ENCODE data around the gene EIF3A. TPM values are rescaled to one million over a fixed set of nuclear protein-coding genes. Genes with fewer than 3 reads are reported as not detected.

EIF3A gene
- total RNA-seq, 1 experiment from 2014 or later = 214 TPM

DNA sequence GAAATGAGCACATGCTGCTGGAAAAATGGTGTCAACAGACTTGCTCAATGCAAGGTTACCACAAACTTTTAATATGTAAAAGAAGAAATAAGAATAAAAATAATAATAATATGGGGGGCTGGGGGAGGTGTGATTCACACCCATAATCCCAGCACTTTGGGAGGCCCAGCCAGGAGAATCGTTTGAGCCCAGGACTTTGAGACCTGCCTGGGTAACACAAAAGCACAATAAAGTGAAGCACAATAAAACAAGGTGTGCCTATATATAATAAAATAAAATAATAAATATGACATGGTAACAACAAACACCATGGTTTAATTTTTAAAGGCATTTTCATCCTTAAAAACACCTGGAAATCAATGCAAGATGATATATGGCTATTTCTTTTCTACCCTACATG is 25.1 kb downstream of the EIF3A start:
- Histone ChIP-seq H3K9me3 (ENCODE audit: control insufficient read depth, insufficient read depth, low read depth, low read length) (no peaks in the 10 kb centered on the region), H3K4me1 (ENCODE audit: control insufficient read depth, insufficient read depth, low read length) (no peaks in the 10 kb centered on the region), H3K27ac (ENCODE audit: low read length) (no peak overlapping the region), H3K27me3 (ENCODE audit: control insufficient read depth, insufficient read depth, low read length) (no peaks in the 10 kb centered on the region), H3K36me3 (ENCODE audit: control insufficient read depth, insufficient read depth, low read length) (peaks cover 74% of the 10 kb centered on the region), H3K4me3 (ENCODE audit: low read depth in 2 of 2, low read length in 2 of 2) (no peak overlapping the region)
- intact Hi-C loops (cut with micrococcal nuclease; ENCODE audit: unreplicated experiment) (no loop called here), in situ Hi-C loops (cut with HindIII; ENCODE audit: low pct_unique_long_range_greater_than_20kb, low sequenced_read_pairs) (no loop called here)
- ChIA-PET CTCF (no interaction called here), POLR2A (no interaction called here)
- ATAC-seq (no peak), DNase-seq (ENCODE audit: low read depth, low spot score) (no peak)
- no peak for TF ChIP-seq REST (IDR thresholded peaks at IDR 0.05; ENCODE audit: insufficient read depth in 1 of 2, low read depth in 2 of 2, low read length in 1 of 2)
- TF ChIP-seq SIN3A (IDR thresholded peaks at IDR 0.05; ENCODE audit: borderline replicate concordance, insufficient read depth, low read depth, low read length) = no peak
- no peak for TF ChIP-seq POLR2AphosphoS5 (IDR thresholded peaks at IDR 0.05; ENCODE audit: low read depth, low read length)
- TF ChIP-seq, protein P1, sequence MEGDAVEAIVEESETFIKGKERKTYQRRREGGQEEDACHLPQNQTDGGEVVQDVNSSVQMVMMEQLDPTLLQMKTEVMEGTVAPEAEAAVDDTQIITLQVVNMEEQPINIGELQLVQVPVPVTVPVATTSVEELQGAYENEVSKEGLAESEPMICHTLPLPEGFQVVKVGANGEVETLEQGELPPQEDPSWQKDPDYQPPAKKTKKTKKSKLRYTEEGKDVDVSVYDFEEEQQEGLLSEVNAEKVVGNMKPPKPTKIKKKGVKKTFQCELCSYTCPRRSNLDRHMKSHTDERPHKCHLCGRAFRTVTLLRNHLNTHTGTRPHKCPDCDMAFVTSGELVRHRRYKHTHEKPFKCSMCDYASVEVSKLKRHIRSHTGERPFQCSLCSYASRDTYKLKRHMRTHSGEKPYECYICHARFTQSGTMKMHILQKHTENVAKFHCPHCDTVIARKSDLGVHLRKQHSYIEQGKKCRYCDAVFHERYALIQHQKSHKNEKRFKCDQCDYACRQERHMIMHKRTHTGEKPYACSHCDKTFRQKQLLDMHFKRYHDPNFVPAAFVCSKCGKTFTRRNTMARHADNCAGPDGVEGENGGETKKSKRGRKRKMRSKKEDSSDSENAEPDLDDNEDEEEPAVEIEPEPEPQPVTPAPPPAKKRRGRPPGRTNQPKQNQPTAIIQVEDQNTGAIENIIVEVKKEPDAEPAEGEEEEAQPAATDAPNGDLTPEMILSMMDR (IDR thresholded peaks at IDR 0.05) = no peak
- TF ChIP-seq TCF7L2 (IDR thresholded peaks at IDR 0.05; ENCODE audit: low read depth, low read length) = no peak
- no TSS peak for BruUV-seq (replicated peaks)

DNA sequence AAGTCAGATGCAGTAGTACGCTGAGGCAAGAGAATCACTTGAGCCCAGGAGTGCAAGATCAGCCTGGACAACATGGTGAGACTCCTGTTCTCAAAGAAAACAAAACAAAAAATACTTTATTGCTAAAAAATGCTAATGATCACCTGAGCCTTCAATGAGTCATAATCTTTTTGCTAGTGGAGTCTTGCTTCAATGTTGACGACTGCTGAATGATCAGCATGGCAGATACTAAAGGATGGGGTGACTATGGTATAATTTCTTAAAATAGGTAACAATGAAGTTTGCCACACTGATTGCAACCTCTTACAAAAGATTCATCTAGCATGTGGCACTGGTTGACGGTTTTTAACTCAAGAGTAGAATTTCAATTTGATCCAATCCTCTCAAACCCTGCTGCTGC is 28.8 kb downstream of the EIF3A start:
- ATAC-seq (no peak), DNase-seq (ENCODE audit: low read depth, low spot score) (no peak)
- Histone ChIP-seq H3K27ac (ENCODE audit: low read length) (no peak overlapping the region), H3K27me3 (ENCODE audit: control insufficient read depth, insufficient read depth, low read length) (no peaks in the 10 kb centered on the region), H3K9me3 (ENCODE audit: control insufficient read depth, insufficient read depth, low read depth, low read length) (no peaks in the 10 kb centered on the region), H3K4me1 (ENCODE audit: control insufficient read depth, insufficient read depth, low read length) (no peaks in the 10 kb centered on the region), H3K4me3 (ENCODE audit: low read depth in 2 of 2, low read length in 2 of 2) (no peak overlapping the region), H3K36me3 (ENCODE audit: control insufficient read depth, insufficient read depth, low read length) (peaks cover 63% of the 10 kb centered on the region)
- TF ChIP-seq, protein P1 (IDR thresholded peaks at IDR 0.05) = no peak
- TF ChIP-seq SIN3A (IDR thresholded peaks at IDR 0.05; ENCODE audit: borderline replicate concordance, insufficient read depth, low read depth, low read length) (no peak), REST (IDR thresholded peaks at IDR 0.05; ENCODE audit: insufficient read depth in 1 of 2, low read depth in 2 of 2, low read length in 1 of 2) (no peak), TCF7L2 (IDR thresholded peaks at IDR 0.05; ENCODE audit: low read depth, low read length) (no peak), POLR2AphosphoS5 (IDR thresholded peaks at IDR 0.05; ENCODE audit: low read depth, low read length) (no peak)
- CTCF ChIA-PET = no interaction called here
- in situ Hi-C loops (cut with HindIII; ENCODE audit: low pct_unique_long_range_greater_than_20kb, low sequenced_read_pairs) (no loop called here), intact Hi-C loops (cut with micrococcal nuclease; ENCODE audit: unreplicated experiment) (no loop called here)
- POLR2A ChIA-PET = interaction anchor here (0.6 kb wide), 1 partner anchor 24 kb away, joined by 7 read pairs; no protein-coding TSS in a partner anchor
- BruUV-seq (replicated peaks) = TSS peak; percentile 39
